Right lobe of liver (tissue), 4 donors: ENCODE results near the gene APCDD1.

Experiments
- POLR2A ChIP-seq: fragments of 450-650 bp; IDR thresholded peaks from one replicate; pipeline ENCODE4 v1.6.1; 2017; ENCODE audit warnings: antibody characterized with exemption, mild to moderate bottlenecking
- TF ChIP-seq, protein P1 (sequence below), 4 donors: fragments of 200-600 bp in 3 of 4; fragments of 450-650 bp in 1 of 4; IDR thresholded peaks; one replicate each; pipeline versions ENCODE4 v1.5.1 to v1.8.0; 2016 to 2022; ENCODE audit warnings: antibody characterized with exemption in 4 of 4, mild to moderate bottlenecking in 2 of 4
- donor health status: DM: no; HTN: no; CAD: no.
- donor health status: DM: no; HTN: no; CAD: no.
- donor health status: DM: no; HTN: yes; CAD: no.

DNA sequence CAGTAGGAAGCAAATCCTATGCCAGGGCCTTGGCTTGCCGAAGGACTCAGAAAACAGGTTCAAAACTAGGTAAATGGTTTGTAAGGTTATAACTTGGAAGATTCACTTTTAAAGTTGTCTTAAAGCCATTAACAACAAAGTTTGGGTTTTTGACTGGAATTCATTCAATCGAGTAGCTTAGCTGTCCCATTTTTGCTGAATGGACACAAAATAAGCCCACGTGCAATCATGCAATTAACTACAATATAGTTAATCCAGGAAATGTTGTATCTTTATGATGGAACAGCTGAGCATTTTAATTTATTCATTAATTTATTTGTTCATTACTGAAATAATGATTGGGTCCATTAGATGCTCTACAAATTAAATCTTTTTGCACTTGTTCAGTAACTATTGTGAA is 18.3 kb upstream of the APCDD1 start:
- TF ChIP-seq, protein P1, sequence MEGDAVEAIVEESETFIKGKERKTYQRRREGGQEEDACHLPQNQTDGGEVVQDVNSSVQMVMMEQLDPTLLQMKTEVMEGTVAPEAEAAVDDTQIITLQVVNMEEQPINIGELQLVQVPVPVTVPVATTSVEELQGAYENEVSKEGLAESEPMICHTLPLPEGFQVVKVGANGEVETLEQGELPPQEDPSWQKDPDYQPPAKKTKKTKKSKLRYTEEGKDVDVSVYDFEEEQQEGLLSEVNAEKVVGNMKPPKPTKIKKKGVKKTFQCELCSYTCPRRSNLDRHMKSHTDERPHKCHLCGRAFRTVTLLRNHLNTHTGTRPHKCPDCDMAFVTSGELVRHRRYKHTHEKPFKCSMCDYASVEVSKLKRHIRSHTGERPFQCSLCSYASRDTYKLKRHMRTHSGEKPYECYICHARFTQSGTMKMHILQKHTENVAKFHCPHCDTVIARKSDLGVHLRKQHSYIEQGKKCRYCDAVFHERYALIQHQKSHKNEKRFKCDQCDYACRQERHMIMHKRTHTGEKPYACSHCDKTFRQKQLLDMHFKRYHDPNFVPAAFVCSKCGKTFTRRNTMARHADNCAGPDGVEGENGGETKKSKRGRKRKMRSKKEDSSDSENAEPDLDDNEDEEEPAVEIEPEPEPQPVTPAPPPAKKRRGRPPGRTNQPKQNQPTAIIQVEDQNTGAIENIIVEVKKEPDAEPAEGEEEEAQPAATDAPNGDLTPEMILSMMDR (IDR thresholded peaks at IDR 0.05): no peak
- TF ChIP-seq POLR2A: no peak
